H1 (cell line): Measurements from ENCODE around the gene UBE2E2. TPM values are rescaled to one million over a fixed set of nuclear protein-coding genes. Genes with fewer than 3 reads are reported as not detected.

Experiments used
- CTCF ChIA-PET: fragments of 300-600 bp; sonication (Branson Sonifier 250); formaldehyde crosslinking; loops from one replicate; lab custom pipeline; 2021; ENCODE audit not compliant: partially characterized antibody; lab: Charles Lee
- POLR2A ChIA-PET: fragments of 300-600 bp; sonication (Branson Sonifier 250); formaldehyde crosslinking; loops from one replicate; lab custom pipeline; 2021; ENCODE audit warnings: inconsistent platforms; ENCODE audit not compliant: partially characterized antibody; lab: Charles Lee
- DNase-seq, 2 experiments: peaks; one replicate each; pipeline versions ENCODE4 v3.0.0 to v3.0.0-alpha.2; 2010 to 2022; ENCODE audit warnings: low spot score in 2 of 2, low read depth in 1 of 2, mixed read lengths in 1 of 2
- FAIRE-seq: peaks from 2 replicates; lab custom pipeline; 2011; peaks lifted over from hg19 to GRCh38; lab: Jason Lieb, UNC
- H2AFZ ChIP-seq: 2 replicates; pipeline ENCODE4 v1.8.1; 2012; ENCODE audit warnings: low read length, inconsistent platforms
- H2AK5ac ChIP-seq: 2 replicates; pipeline ENCODE4 v1.6.1; 2013; ENCODE audit warnings: low read depth, low read length
- H2BK120ac ChIP-seq: replicated peaks from 2 replicates; pipeline ENCODE3; 2013; ENCODE audit warnings: low read depth, low read length, inconsistent platforms
- H2BK12ac ChIP-seq: 2 replicates; pipeline ENCODE4 v1.6.1; 2013; ENCODE audit warnings: low read depth, low read length
- H2BK15ac ChIP-seq: 2 replicates; pipeline ENCODE4 v1.6.1; 2013; ENCODE audit warnings: low read length
- H2BK20ac ChIP-seq: 2 replicates; pipeline ENCODE4 v1.6.1; 2013; ENCODE audit warnings: low read length
- H2BK5ac ChIP-seq: 2 replicates; pipeline ENCODE4 v1.6.1; 2013; ENCODE audit warnings: low read depth, low read length
- H3K14ac ChIP-seq: 2 replicates; pipeline ENCODE4 v1.6.1; 2013; ENCODE audit warnings: inconsistent platforms; ENCODE audit not compliant: insufficient read length
- H3K18ac ChIP-seq: 2 replicates; pipeline ENCODE4 v1.6.1; 2013; ENCODE audit warnings: low read length; ENCODE audit errors: extremely low read depth
- H3K23ac ChIP-seq: 2 replicates; pipeline ENCODE4 v1.6.1; 2013; ENCODE audit warnings: inconsistent platforms; ENCODE audit not compliant: insufficient read length
- H3K23me2 ChIP-seq: 2 replicates; pipeline ENCODE4 v1.6.1; 2013; ENCODE audit warnings: low read depth, low read length
- H3K27ac ChIP-seq: 2 replicates; pipeline ENCODE4 v1.6.1; 2011; ENCODE audit warnings: low read depth, low read length, inconsistent platforms
- H3K27me3 ChIP-seq, 4 experiments: replicated peaks in 1 of 4; 1 replicate in 1 of 4; 2 replicates in 3 of 4; pipeline versions ENCODE4 v1.6.1 to v1.8.1; 2011 to 2013; ENCODE audit warnings: low read length in 3 of 4, mild to moderate bottlenecking in 3 of 4, inconsistent platforms in 2 of 4, mixed read lengths in 2 of 4, moderate library complexity in 1 of 4; ENCODE audit not compliant: control insufficient read depth in 3 of 4, insufficient read depth in 3 of 4; ENCODE audit errors: extremely low read depth in 1 of 4
- H3K36me3 ChIP-seq, 4 experiments: 2 replicates each; pipeline versions ENCODE4 v1.6.1 to v1.8.1; 2011 to 2013; ENCODE audit warnings: mild to moderate bottlenecking in 4 of 4, low read length in 3 of 4, moderate library complexity in 2 of 4, control low read depth in 1 of 4, inconsistent platforms in 1 of 4; ENCODE audit not compliant: insufficient read depth in 4 of 4, control insufficient read depth in 2 of 4
- H3K4ac ChIP-seq: replicated peaks from 2 replicates; pipeline ENCODE3; 2013; ENCODE audit warnings: low read length, low read depth, mixed read lengths, inconsistent platforms; ENCODE audit not compliant: insufficient read length
- H3K4me1 ChIP-seq, 4 experiments: replicated peaks in 1 of 4; 1 replicate in 1 of 4; 2 replicates in 3 of 4; pipeline versions ENCODE4 v1.6.1 to v1.8.1; 2011 to 2013; ENCODE audit warnings: low read length in 3 of 4, inconsistent platforms in 2 of 4, mixed read lengths in 1 of 4; ENCODE audit not compliant: insufficient read depth in 4 of 4, control insufficient read depth in 3 of 4
- H3K4me2 ChIP-seq, 2 experiments: 2 replicates each; pipeline versions ENCODE4 v1.6.1 to v1.8.1; 2011 to 2013; ENCODE audit warnings: low read depth in 2 of 2, low read length in 2 of 2, control low read depth in 1 of 2, inconsistent platforms in 1 of 2, mild to moderate bottlenecking in 1 of 2; ENCODE audit not compliant: insufficient read depth in 1 of 2
- H3K4me3 ChIP-seq, 4 experiments: fragments of 200-600, 300-600 bp in 1 of 4; sonication (generic), shearing (Covaris generic), sonication (Bioruptor Twin) in 1 of 4; 2 replicates each; pipeline versions ENCODE4 v1.5.1 to v1.8.1; 2011 to 2016; ENCODE audit warnings: low read length in 4 of 4, low read depth in 3 of 4, control low read depth in 2 of 4, inconsistent platforms in 2 of 4, mild to moderate bottlenecking in 2 of 4, mixed read lengths in 1 of 4, moderate library complexity in 1 of 4; ENCODE audit not compliant: insufficient read depth in 2 of 4; ENCODE audit errors: extremely low read depth in 1 of 4
- H3K56ac ChIP-seq: replicated peaks from 2 replicates; pipeline ENCODE3; 2013; ENCODE audit warnings: low read depth, mild to moderate bottlenecking, mixed read lengths, low read length, inconsistent platforms; ENCODE audit not compliant: insufficient read length
- H3K79me1 ChIP-seq: 2 replicates; pipeline ENCODE4 v1.6.1; 2013; ENCODE audit warnings: low read depth, low read length, control low read depth
- H3K79me2 ChIP-seq, 2 experiments: 2 replicates each; pipeline versions ENCODE4 v1.6.1 to v1.8.1; 2012 to 2013; ENCODE audit warnings: low read length in 2 of 2, mild to moderate bottlenecking in 2 of 2, inconsistent platforms in 1 of 2; ENCODE audit not compliant: insufficient read depth in 2 of 2, control insufficient read depth in 1 of 2
- H3K9ac ChIP-seq, 4 experiments: replicated peaks in 1 of 4; 1 replicate in 1 of 4; 2 replicates in 3 of 4; pipeline versions ENCODE4 v1.6.1 to v1.8.1; 2011 to 2013; ENCODE audit warnings: low read depth in 3 of 4, low read length in 3 of 4, control low read depth in 2 of 4, mild to moderate bottlenecking in 2 of 4, moderate library complexity in 2 of 4, inconsistent platforms in 1 of 4; ENCODE audit errors: extremely low read depth in 1 of 4
- H3K9me3 ChIP-seq, 2 experiments: 2 replicates each; pipeline versions ENCODE4 v1.6.1 to v1.8.1; 2012 to 2013; ENCODE audit warnings: mild to moderate bottlenecking in 2 of 2, moderate library complexity in 2 of 2, control low read depth in 1 of 2, inconsistent platforms in 1 of 2, low read depth in 1 of 2, low read length in 1 of 2, mixed read lengths in 1 of 2; ENCODE audit not compliant: insufficient read depth in 2 of 2
- H4K20me1 ChIP-seq, 2 experiments: replicated peaks in 1 of 2; 2 replicates each; pipeline versions ENCODE3 to v1.8.1; 2011 to 2013; ENCODE audit warnings: inconsistent platforms in 2 of 2, low read length in 2 of 2, mild to moderate bottlenecking in 1 of 2; ENCODE audit not compliant: insufficient read depth in 2 of 2, control insufficient read depth in 1 of 2
- H4K5ac ChIP-seq: 2 replicates; pipeline ENCODE4 v1.6.1; 2013; ENCODE audit warnings: low read length, low read depth, mixed read lengths, inconsistent platforms; ENCODE audit not compliant: insufficient read length
- H4K8ac ChIP-seq: 2 replicates; pipeline ENCODE4 v1.8.0; 2013; ENCODE audit warnings: mild to moderate bottlenecking, moderate library complexity, low read length, inconsistent platforms; ENCODE audit not compliant: insufficient read depth; ENCODE audit errors: extremely low read depth
- H4K91ac ChIP-seq: replicated peaks from 2 replicates; pipeline ENCODE3; 2013; ENCODE audit warnings: low read length, mixed read lengths, inconsistent platforms; ENCODE audit not compliant: insufficient read length
- CEBPB ChIP-seq: IDR thresholded peaks from 2 replicates; pipeline ENCODE4 v1.6.1; 2012; ENCODE audit warnings: low read depth, low read length
- CHD1 ChIP-seq: IDR thresholded peaks from 2 replicates; pipeline ENCODE4 v1.6.1; 2012; ENCODE audit warnings: low read depth, low read length, improper control_type of control experiment
- HDAC2 ChIP-seq, 2 experiments: fragments of 300-600 bp in 1 of 2; sonication (generic) in 1 of 2; IDR thresholded peaks; 2 replicates each; pipeline ENCODE4 v1.6.1; 2011 to 2012; ENCODE audit warnings: low read depth in 2 of 2, low read length in 2 of 2, mild to moderate bottlenecking in 2 of 2, moderate library complexity in 2 of 2, borderline replicate concordance in 1 of 2, inconsistent platforms in 1 of 2
- HDAC6 ChIP-seq: IDR thresholded peaks from one replicate; pipeline ENCODE4 v1.7.1; 2012; ENCODE audit warnings: low read depth, mild to moderate bottlenecking, inconsistent platforms, low read length, moderate library complexity
- SAP30 ChIP-seq: fragments of 300-600 bp; sonication (generic); IDR thresholded peaks from 2 replicates; pipeline ENCODE4 v1.7.1; 2012; ENCODE audit warnings: low read length, moderate library complexity, mild to moderate bottlenecking, inconsistent platforms; ENCODE audit not compliant: insufficient read depth, insufficient replicate concordance
- SIRT6 ChIP-seq: IDR thresholded peaks from one replicate; pipeline ENCODE4 v1.7.1; 2012; ENCODE audit warnings: low read length, inconsistent platforms
- SP1 ChIP-seq: IDR thresholded peaks from 2 replicates; pipeline ENCODE4 v1.6.1; 2011; ENCODE audit warnings: low read depth, low read length
- WGBS, 2 experiments: shearing (Covaris generic) in 1 of 2; methylation state at CpG; one replicate each; pipeline versions ENCODE4 v1.1.6 to v1.1.7; 2013 to 2015; ENCODE audit warnings: low lambda C conversion rate in 2 of 2, mixed read lengths in 2 of 2, inconsistent platforms in 1 of 2, low coverage in 1 of 2, missing lambda C conversion rate in 1 of 2; ENCODE audit not compliant: insufficient replicate concordance in 2 of 2, insufficient coverage in 1 of 2, insufficient read length in 1 of 2; ENCODE audit errors: extremely low coverage in 1 of 2, missing lambda C conversion rate in 1 of 2; 5-methylcytosine and 5-hydroxymethylcytosine counted together
- polyA plus RNA-seq, 7 experiments: library from polyadenylated mRNA; depleted of rRNA in 3 of 7; stranded (reverse) in 5 of 7; unstranded in 2 of 7; fragments of >200 nt in 5 of 7; fragments of 200-250 nt in 2 of 7; gene quantifications; 1 replicate in 5 of 7; 2 replicates in 1 of 7; 4 replicates in 1 of 7; pipeline versions ENCODE4 v1.2.1 to v1.2.3, GENCODE V29; 2011 to 2013; ENCODE audit warnings: missing spikeins in 2 of 7, mixed read lengths in 2 of 7
- total RNA-seq: library from RNA; stranded (reverse); fragmentation: NEBNext Ultra II Directional; extraction: Animal tissue kit (Norgen Biotek cat#: 25700); gene quantifications from 2 replicates; pipeline ENCODE4 v1.2.1, GENCODE V29; 2021
- TF ChIP-seq, protein P1 (sequence below): IDR thresholded peaks from 2 replicates; pipeline ENCODE4 v1.6.1; 2012; ENCODE audit warnings: inconsistent platforms
- TF ChIP-seq, protein P2 (sequence below): IDR thresholded peaks from 2 replicates; pipeline ENCODE4 v1.6.1; 2011; ENCODE audit warnings: low read depth, mild to moderate bottlenecking, low read length; ENCODE audit not compliant: insufficient read depth
- TF ChIP-seq, protein P3 (sequence below): IDR thresholded peaks from 2 replicates; pipeline ENCODE4 v1.6.1; 2011; ENCODE audit warnings: low read length, improper control_type of control experiment

Gene UBE2E2
- total and polyA plus RNA-seq, 2 of the 8 experiments (the other 6 are each of a cell fraction or from before 2014, with no cell fraction given), result 57.6 to 70.6 TPM

DNA sequence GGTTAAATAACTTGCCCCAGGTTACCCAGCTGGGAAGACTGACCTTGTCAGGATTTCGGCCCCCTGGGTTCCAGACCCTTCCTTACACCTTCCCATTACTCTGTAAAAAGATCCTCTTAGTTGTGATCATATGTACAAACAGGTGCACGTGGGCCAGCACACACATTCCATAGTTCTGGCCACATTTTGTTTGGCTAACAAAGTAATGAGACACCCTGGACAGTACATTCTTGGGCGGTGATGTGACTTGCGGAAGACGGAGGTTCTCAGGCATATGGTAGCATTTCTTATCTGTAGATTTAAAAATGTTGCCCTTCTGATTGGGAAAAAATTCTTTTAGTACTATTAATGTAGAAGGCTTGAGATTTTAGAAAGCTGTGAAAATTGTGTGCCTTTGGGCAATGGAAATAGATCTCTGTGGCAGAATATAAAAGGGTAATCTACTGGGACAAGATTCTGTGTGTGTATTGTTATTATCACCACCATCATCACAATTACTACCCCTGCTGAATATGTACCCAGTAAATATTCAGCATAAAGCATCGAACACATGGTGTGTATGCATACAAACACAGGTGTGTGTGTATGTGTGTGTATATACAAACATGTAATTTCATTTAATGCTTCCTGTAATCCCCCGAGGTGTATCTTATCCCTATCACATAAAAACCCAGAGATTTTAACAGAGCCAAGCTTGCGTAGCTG lies 397.2 kb downstream of the UBE2E2 start:
- FAIRE-seq, result no peak
- 94% methylated on average over 8 of the region's 8 CpGs; no CpG with 5 or more reads in 1 of the 2 experiments for WGBS, 2 experiments
- Histone ChIP-seq H3K27me3 (no peaks in the 10 kb centered on the region), H3K79me1 (no peaks in the 10 kb centered on the region), H3K36me3 (no peaks in the 10 kb centered on the region), H3K9me3 (no peaks in the 10 kb centered on the region), H2BK5ac (no peak overlapping the region), H4K5ac (no peak overlapping the region), H4K8ac (no peak overlapping the region), H4K91ac (no peak overlapping the region), H3K4me3 (no peak overlapping the region), H3K14ac (no peak overlapping the region), H3K23me2 (no peaks in the 10 kb centered on the region), H3K4me1 (peaks cover 0 to 6% (median 2%) of the 10 kb centered on the region in 4 experiments; a peak in 3 of 7 replicates), H2BK15ac (no peak overlapping the region), H3K27ac (no peak overlapping the region), H3K9ac (no peak overlapping the region), H3K4me2 (no peak overlapping the region), H2AK5ac (no peak overlapping the region), H2BK20ac (no peak overlapping the region), H4K20me1 (no peaks in the 10 kb centered on the region), H3K79me2 (no peaks in the 10 kb centered on the region), H3K56ac (no peak overlapping the region), H2BK12ac (no peak overlapping the region), H3K23ac (no peak overlapping the region), H2AFZ (no peak overlapping the region), H3K4ac (no peak overlapping the region), H2BK120ac (no peak overlapping the region), H3K18ac (no peak overlapping the region)
- DNase-seq, result peak in 1 of 2 experiments; percentile 36
- ChIA-PET POLR2A (no interaction called here), CTCF (interaction anchor here (0.6 to 0.7 kb wide), 2 partner anchors 95 to 435 kb away, joined by 3 read pairs; no protein-coding TSS in a partner anchor)
- TF ChIP-seq CEBPB (no peak), SAP30 (no peak), HDAC2 (IDR thresholded peaks at IDR 0.05; ENCODE audit: borderline replicate concordance in 1 of 2, low read depth in 2 of 2, low read length in 2 of 2) (no peak), HDAC6 (no peak), SP1 (no peak), CHD1 (no peak), SIRT6 (no peak)
- TF ChIP-seq, protein P1, sequence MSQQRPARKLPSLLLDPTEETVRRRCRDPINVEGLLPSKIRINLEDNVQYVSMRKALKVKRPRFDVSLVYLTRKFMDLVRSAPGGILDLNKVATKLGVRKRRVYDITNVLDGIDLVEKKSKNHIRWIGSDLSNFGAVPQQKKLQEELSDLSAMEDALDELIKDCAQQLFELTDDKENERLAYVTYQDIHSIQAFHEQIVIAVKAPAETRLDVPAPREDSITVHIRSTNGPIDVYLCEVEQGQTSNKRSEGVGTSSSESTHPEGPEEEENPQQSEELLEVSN, result no peak
- TF ChIP-seq, protein P2, sequence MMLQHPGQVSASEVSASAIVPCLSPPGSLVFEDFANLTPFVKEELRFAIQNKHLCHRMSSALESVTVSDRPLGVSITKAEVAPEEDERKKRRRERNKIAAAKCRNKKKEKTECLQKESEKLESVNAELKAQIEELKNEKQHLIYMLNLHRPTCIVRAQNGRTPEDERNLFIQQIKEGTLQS, result no peak
- TF ChIP-seq, protein P3, sequence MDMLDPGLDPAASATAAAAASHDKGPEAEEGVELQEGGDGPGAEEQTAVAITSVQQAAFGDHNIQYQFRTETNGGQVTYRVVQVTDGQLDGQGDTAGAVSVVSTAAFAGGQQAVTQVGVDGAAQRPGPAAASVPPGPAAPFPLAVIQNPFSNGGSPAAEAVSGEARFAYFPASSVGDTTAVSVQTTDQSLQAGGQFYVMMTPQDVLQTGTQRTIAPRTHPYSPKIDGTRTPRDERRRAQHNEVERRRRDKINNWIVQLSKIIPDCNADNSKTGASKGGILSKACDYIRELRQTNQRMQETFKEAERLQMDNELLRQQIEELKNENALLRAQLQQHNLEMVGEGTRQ, result no peak
